ENCODE data around the gene RNF212.
"Not testable (repeated sequence)": the region's sequence is repeated elsewhere in the genome, so short reads cannot be mapped to it uniquely, and the experiment has no call there.

The RNF212 gene, protein sequence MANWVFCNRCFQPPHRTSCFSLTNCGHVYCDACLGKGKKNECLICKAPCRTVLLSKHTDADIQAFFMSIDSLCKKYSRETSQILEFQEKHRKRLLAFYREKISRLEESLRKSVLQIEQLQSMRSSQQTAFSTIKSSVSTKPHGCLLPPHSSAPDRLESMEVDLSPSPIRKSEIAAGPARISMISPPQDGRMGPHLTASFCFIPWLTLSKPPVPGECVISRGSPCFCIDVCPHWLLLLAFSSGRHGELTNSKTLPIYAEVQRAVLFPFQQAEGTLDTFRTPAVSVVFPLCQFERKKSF

DNA sequence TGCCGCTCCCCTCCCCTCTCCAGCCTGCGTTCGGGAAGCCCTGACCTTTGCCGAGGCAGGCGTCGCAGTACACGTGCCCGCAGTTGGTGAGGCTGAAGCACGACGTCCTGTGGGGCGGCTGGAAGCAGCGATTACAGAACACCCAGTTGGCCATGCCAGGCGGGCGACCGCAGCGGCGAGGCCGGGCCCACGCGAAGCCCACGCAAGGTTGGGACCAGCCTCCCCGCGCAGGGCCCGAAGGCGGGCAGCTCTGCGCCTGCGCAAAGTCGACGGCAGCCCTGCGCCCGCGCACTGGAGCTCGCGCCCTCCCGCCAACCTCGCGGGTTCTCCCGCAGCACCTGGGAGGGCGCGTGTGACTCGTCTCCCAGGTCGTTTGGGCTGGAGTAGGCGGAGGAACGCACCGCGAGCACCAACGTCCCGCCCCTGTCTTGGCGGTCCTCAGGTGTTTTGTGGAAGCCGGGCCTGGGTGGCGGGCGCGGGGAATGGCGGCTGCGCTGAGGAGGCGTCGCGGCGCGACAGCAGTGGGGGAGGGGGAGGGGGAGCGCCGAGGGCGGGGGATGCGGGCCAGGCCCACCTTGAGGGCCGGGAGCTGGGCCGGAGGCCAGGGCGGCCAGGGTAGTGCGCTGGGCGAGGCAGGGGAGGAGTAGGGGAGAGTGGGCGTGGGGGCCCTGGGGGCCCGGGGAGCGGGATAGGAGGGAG is at the start of gene RNF212:
RNF212 (minus strand) TSS at position 254 of the 699 bp plus-strand sequence; CDS start at position 154, 100 bp downstream.
- H3K4me3 ChIP-seq (ENCODE audit: low read depth, low read length), result peak within 1 kb of the TSS; percentile 43
- no peak for DNase-seq (ENCODE audit: low read depth)

DNA sequence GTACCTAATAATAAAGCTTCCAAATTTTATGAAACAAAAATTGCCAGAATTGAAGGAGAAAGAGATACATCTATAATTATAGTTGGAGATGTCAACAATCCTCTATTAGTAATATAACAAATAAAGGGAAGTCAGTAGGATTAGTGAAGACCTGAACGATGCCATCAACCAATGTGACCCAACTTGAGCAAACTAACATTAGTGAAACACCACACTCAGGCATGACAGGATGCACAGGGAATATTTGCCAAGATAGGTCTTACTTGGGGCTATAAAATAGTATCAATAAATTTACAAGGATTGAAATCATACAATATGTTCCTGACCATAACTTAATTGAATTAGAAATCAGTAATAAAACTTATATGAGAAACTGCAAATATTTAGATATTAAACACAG is 47.0 kb upstream of the RNF212 start:
- H3K4me3 ChIP-seq (ENCODE audit: low read depth, low read length), result no peak overlapping the region
- no peak for DNase-seq (ENCODE audit: low read depth)

DNA sequence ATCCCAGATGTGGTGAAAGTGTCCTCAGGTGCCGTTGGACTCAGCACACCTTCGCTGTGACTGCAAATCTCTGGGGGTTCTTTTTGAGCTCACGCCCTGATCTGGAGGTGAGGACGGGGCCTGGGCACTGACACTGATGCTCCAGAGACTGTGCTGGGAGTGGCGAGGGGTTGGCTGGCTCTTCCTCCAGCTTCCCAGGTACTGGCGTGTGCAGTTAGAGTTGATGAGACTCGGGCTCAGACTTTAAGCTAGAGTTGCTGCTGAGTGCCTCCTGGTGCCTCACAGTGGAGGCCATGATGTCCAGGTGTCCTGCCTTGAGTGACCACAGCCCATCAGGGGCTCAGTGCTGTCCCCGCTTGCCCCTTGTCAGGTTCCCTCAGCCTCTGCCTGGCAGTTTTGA is 42.7 kb upstream of the RNF212 start:
- no peak for DNase-seq (ENCODE audit: low read depth)
- no peak overlapping the region for H3K4me3 ChIP-seq (ENCODE audit: low read depth, low read length)

DNA sequence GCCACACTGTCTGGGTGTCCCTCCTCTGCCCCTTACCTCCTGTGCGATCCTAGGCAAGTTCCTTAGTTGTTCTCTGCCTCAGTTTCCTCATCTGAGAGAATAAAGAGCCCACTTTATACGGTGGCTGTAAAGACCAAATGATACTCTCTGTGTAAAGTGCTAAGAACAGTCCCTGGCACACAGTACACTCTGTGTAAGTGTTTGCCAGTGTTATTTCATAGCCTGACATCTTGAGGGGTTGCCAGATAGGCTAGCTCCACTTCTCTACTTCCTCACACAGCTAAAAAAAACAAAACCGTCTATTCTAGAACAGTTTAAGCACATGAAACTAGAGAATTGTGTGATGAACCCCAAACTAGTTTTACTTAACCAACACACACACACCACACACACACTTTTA is 42.0 kb upstream of the RNF212 start:
- no peak overlapping the region for H3K4me3 ChIP-seq (ENCODE audit: low read depth, low read length)
- no peak for DNase-seq (ENCODE audit: low read depth)

DNA sequence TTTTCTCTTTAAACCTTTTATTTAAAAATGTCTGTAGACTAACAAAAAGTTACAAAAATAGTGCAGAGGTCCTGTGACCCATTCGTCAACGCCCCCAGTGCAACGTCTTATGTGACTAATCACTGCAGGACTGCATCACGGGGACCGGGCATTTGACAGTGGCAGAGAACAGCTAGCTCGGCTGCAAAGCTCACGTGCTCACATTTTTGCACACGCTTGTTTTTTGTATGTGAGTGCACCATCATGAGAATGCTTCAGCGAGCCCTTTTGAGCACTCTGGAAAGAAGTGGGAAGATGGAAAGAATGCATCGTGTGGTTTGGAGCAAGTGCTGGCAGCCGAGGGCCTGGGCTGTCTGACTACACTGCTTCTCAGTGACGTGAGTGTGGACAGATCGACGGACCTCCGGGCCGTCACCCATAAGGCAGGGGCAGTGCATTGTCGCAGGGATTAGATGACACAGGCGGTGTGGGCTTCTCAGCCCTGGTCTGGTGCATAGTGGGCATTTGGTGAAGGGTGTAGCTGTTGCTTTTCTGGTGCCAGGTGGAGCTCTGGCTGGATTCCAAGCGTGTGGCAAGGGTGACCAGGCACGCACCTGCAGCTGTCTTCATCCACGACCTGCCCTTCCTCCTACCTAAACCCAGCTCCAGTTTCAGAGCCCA is 41.3 kb upstream of the RNF212 start:
- H3K4me3 ChIP-seq (ENCODE audit: low read depth, low read length), result no peak overlapping the region
- no peak for DNase-seq (ENCODE audit: low read depth)

DNA sequence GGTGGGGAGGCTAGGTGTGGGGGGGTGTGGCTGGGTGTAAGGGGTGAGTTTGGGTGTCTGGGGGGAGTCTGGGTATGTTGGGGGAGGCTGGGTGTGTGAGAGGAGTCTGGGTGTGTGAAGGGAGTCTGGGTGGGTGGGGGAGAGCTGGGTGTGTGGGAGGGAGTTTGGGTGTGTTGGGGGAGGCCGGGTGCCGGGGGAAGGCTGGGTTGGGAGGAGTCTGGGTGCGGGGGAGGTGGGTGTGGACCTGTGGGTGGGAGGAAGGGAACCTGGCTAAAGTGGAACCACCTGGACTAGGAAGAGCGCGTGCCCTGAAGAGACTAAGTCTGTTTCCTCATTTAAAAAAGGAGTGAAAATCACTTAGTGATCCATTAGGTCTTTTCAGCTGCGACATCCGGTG is 40.8 kb upstream of the RNF212 start:
- no peak for DNase-seq (ENCODE audit: low read depth)
- no peak overlapping the region for H3K4me3 ChIP-seq (ENCODE audit: low read depth, low read length)

DNA sequence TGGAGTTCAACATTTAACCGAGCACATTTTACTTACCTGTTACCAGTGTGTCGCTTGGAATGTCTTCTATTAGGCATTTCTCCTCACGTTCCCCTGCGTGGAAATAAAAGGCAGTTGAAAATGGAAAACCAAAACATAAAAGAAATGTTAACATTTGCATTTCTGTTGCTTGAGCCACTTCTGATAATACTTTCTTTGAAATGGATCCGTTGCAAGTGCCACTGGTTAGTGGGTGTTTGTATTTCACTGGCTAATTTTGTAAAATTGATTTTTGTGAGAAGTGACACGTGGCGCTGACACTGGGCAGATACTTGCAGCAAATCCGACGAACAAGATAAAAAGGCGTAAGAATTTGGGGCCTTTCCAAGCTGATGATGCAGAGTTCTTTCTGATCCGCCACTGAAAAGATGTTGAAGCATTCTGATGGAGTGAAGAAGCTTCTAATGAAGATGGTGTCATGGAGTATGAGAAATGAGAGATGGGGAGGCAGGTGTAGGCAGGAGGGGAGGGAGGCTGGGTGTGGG is 40.3 kb upstream of the RNF212 start:
- no peak for DNase-seq (ENCODE audit: low read depth)
- H3K4me3 ChIP-seq (ENCODE audit: low read depth, low read length), result no peak overlapping the region

DNA sequence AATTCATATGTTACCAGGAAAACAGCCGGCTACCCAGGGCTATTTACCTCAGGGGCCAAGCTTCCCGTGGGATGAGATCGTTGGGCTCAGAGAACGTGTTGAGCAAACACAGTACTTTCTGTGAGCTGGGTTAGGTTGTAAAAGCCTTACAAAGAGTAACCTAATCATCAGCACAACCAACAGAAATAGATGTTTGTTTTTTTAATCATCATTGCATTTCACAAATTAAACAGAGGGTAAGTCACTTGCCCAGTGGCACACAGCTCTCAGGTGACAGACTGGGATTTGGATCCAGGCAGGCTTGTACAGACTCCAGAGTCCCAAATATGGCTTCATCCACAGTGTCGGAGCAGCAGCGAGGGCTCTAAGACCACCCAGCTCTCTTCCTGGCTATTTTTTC is 38.9 kb upstream of the RNF212 start:
- no peak overlapping the region for H3K4me3 ChIP-seq (ENCODE audit: low read depth, low read length)

DNA sequence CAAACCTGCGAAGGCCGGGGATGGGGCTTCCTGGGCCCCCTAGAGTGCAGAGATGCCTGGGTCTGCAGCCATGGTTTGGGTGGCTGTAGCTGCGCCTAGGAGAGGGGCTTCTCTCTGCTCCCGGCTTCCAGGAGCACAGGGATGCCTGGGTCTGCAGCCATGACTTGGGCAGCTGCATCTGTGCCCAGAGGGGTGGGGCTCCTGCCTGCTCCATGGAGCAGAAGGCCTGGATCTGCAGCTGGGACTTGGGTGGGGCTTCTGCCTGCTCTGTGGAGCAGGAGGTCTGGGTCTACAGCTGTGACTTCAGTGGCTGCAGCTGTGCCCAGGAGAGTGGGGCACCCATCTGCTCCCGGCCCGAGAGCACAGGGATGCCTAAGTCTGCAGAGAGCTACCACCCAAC is 38.2 kb upstream of the RNF212 start:
- no peak for DNase-seq (ENCODE audit: low read depth)
- no peak overlapping the region for H3K4me3 ChIP-seq (ENCODE audit: low read depth, low read length)

More for the DNA sequence above, 38.9 kb upstream of the RNF212 start:
- no peak for DNase-seq (ENCODE audit: low read depth)

DNA sequence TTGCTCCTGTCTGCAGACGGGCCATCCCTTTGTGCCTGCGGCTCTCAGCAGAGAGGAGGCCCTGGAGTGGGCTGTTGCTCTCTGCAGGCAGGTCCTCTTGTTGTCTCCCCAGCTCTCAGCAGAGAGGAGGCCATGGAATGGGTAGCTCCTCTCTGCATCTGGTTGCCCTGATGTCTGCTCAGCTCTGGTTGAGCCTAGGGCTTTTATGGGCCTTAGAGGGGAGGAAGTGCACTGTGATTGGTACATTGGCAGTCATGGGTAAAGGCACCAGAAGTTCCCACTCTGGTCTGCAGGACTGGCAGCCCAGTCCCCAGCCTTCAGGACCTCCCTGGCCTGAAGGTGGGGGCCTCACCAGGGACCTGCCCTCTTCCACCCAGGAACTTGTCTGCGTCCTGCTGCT is 37.5 kb upstream of the RNF212 start:
- H3K4me3 ChIP-seq (ENCODE audit: low read depth, low read length), result no peak overlapping the region
- DNase-seq (ENCODE audit: low read depth), result no peak

DNA sequence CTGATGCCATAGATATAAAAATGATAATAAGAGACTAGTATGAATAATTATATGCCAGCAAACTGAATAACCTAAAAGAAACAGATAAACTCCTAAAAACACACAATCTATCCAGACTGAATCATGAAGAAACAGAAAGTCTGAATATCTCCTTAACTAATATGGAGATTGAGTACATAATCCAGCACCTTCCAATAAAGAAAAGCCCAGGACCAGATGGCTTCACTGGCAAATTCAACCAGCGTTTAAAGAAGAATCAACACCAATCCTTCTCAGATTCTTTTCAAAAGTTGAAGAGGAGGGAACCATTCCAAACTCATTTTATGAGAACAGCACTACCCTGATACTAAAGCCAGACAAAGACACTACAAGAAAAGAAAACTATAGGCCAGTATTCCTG is 26.5 kb upstream of the RNF212 start:
- no peak for DNase-seq (ENCODE audit: low read depth)
- no peak overlapping the region for H3K4me3 ChIP-seq (ENCODE audit: low read depth, low read length)

DNA sequence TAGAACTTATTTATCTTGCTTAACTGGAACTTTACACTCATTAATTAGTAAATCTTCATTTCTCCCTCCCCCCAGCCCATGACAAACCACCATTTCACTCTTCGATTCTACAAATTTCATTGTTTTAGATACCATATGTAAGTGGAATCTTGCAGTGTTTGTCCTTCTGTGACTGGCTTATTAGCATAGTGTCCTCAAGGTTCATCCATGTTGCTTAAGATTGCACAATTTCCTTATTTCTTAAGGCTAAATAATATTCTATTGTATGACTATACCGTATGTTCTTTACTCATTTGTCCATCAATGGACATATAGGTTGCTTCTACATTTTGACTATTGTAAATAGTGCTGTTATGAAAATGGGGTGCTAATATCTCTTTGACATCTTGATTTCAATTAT is 24.5 kb upstream of the RNF212 start:
- DNase-seq (ENCODE audit: low read depth), result no peak
- no peak overlapping the region for H3K4me3 ChIP-seq (ENCODE audit: low read depth, low read length)

DNA sequence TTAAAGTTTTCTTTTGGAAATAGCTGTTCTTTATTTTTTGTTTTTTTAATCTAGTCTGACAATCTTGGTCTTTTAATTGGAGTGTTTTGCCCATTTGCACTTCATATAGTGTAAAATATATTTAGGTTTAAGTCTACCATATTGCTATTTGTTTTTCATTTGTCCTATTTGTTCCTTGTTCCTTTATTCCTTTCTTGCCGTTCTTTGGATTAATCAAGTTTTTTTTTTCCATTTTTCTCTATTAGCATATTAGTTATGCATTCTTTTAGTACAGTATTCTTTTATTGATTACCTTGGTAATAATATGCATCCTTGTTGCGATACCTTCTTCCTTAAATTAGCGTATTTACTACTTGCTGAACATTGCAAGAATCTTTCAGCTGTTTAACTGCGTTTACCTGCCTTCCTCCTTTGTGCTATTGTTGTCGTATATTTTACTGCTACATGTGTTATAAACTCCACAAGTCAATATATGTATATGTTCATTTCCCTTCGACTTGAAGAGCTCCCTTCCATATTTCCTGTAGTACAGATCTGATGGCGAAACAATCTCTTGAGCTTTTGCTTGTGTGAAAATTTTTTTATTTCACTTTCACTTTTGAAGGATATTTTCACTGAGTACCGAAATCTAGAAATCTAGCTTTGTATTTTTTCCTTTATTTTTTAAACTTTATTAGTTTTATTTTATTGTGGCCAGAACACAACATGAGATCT is 23.9 kb upstream of the RNF212 start:
- DNase-seq (ENCODE audit: low read depth), result no peak

DNA sequence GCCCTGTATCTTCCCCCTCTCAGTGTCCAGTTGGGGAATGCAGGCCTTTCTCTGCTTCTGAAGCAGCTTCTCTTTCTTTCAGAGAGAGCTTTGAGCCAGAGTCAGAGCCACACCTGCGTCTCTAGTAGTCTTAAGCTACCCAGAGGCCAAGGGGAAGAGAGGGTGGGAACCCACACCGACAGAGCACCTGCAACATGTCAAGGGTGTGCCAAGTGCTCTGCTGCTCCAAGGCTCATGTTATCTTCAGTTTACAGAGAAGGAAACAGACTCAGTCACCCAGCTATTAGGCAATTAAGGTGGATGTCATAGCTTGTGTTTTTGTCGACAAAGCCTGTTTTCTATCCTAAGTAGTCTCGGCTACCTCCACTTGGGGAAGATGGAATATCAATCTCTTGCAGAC is 22.7 kb upstream of the RNF212 start:
- no peak for DNase-seq (ENCODE audit: low read depth)
- H3K4me3 ChIP-seq (ENCODE audit: low read depth, low read length), result no peak overlapping the region

More for the DNA sequence above, 23.9 kb upstream of the RNF212 start:
- no peak overlapping the region for H3K4me3 ChIP-seq (ENCODE audit: low read depth, low read length)

DNA sequence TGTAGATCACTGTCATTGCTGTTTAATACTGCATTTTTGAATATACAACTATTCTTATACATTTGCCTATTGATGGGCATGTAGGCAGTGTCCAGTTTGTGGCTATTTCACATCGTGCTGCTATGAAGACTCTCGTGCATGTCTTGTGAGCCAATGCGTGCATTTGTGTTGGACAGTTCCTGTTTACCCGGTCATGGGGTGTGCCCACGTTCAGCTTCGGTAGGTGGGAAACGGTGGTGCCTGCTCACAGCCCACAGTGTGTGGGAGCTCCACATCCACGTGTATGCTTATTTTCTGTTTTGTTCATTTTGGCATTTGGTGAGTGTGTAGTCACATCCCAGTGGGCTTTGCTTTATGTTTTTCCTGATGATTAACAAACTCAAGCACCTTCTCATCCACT is 19.7 kb upstream of the RNF212 start:
- DNase-seq (ENCODE audit: low read depth), result no peak
- H3K4me3 ChIP-seq (ENCODE audit: low read depth, low read length), result no peak overlapping the region

DNA sequence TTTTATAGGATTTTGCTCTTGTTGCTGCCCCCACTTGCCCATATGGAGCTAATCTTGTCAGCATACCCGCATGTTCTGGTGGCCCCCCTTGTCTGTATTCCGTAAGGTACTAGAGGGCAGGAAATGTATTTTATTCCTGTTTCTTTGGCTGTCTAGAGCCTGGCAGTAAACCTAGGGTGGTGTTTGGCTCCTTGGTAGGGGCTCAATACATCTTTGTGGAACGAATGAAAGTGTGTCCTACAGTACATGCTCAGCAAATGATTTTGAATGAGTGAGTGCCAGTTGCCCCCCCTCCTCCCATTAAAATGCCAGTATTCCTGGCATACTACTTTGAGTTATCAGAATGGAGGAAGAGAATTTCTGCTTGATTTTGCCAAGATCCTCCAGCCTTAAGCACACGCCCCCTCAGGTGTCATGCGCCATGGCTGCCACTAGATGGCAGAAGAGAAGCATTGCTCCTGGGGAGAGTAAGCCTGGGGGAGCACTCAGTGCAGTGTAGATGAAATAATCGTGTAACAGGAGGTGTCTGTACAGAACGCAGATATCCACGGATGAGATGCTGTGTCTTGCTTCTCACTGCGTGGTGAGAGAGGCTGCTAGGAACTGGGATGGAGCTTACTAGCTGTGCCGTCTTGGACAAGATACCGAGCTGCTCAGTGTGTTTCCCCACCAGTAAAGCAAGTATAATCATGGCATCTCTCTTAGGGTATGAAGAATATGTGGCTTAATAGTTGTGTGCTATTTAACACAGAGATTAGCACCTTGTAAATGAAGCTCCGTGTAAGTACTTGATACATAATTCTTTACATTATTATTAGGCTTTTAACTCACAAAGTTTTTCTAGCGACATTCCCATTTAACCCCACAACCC is 17.2 kb upstream of the RNF212 start:
- DNase-seq (ENCODE audit: low read depth), result peak; percentile 30
- no peak overlapping the region for H3K4me3 ChIP-seq (ENCODE audit: low read depth, low read length)

DNA sequence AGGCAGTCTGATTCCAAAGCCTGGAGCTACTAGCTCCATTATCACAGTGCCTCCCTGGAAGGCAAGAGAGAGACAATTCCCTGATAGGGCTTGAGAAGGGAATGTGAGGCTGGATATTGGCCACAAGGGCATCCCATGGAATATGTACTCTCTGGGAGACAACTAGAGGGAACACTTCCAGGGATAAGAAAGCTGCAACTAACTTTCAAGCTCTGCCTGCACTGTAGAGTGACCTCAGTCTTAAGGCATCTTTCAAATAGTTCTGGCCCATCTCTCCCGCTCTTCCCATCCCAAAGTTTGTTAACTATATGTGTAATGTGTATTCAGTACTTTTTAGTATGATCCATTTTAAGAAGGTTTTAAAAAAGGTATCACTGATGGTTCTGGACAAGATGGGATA is 13.1 kb upstream of the RNF212 start:
- no peak overlapping the region for H3K4me3 ChIP-seq (ENCODE audit: low read depth, low read length)
- DNase-seq (ENCODE audit: low read depth), result no peak

DNA sequence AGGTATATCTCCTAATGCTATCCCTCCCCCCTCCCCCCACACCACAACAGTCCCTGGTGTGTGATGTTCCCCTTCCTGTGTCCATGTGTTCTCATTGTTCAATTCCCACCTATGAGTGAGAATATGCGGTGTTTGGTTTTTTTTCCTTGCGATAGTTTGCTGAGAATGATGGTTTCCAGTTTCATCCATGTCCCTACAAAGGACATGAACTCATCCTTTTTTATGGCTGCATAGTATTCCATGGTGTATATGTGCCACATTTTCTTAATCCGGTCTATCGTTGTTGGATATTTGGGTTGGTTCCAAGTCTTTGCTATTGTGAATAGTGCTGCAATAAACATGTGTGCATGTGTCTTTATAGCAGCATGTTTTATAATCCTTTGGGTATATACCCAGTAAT is 12.1 kb upstream of the RNF212 start:
- not testable (repeated sequence) for H3K4me3 ChIP-seq (ENCODE audit: low read depth, low read length); DNase-seq (ENCODE audit: low read depth)

DNA sequence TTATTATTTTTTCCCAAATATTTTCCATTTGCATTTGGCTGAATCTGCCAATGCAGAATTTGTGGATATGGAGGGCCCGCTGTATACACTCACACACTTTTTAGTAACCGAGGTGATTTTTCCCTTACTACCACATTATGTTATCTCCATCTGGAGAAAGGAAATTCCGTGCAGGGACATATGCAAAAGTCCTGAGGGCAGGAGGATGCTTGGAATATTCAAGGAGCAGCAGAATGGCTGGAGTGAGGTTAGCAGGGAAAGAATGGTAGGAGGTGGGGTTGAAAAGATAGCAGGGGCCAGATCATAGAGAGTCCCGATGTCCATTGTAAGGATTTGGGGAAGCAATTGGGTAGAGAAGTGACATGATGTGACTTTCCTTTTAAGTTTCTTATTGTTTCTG is 11.5 kb upstream of the RNF212 start:
- no peak overlapping the region for H3K4me3 ChIP-seq (ENCODE audit: low read depth, low read length)
- DNase-seq (ENCODE audit: low read depth), result no peak

All from skeletal muscle cell (primary cell).